HUES48 (cell line): Measurements from ENCODE around the gene CFAP206.

Experiments
- H3K27ac ChIP-seq: one replicate; pipeline ENCODE4 v1.7.0; 2013; ENCODE audit warnings: low read depth, low read length, inconsistent platforms
- H3K27me3 ChIP-seq: 2 replicates; pipeline ENCODE4 v1.6.1; 2013; ENCODE audit warnings: mild to moderate bottlenecking, low read length; ENCODE audit not compliant: control insufficient read depth, insufficient read depth
- H3K36me3 ChIP-seq: 2 replicates; pipeline ENCODE4 v1.6.1; 2013; ENCODE audit warnings: low read length; ENCODE audit not compliant: control insufficient read depth, insufficient read depth
- H3K4me1 ChIP-seq: 2 replicates; pipeline ENCODE4 v1.6.1; 2013; ENCODE audit warnings: mild to moderate bottlenecking, low read length; ENCODE audit not compliant: control insufficient read depth, insufficient read depth
- H3K4me3 ChIP-seq: 2 replicates; pipeline ENCODE4 v1.5.1; 2013; ENCODE audit warnings: mild to moderate bottlenecking, low read depth, low read length
- H3K9ac ChIP-seq: 2 replicates; pipeline ENCODE4 v1.6.1; 2013; ENCODE audit warnings: mild to moderate bottlenecking, low read depth, low read length, moderate library complexity
- H3K9me3 ChIP-seq: 2 replicates; pipeline ENCODE4 v1.6.1; 2013; ENCODE audit warnings: low read length; ENCODE audit not compliant: control insufficient read depth, insufficient read depth

CFAP206 gene

GRCh38 chr6:87421576-87421975 lies 13.8 kb downstream of the CFAP206 start:
- Histone ChIP-seq H3K9me3 (no peaks in the 10 kb centered on the region), H3K9ac (no peak overlapping the region), H3K4me3 (no peak overlapping the region), H3K27me3 (no peaks in the 10 kb centered on the region), H3K27ac (no peak overlapping the region), H3K36me3 (no peaks in the 10 kb centered on the region), H3K4me1 (no peaks in the 10 kb centered on the region)

DNA sequence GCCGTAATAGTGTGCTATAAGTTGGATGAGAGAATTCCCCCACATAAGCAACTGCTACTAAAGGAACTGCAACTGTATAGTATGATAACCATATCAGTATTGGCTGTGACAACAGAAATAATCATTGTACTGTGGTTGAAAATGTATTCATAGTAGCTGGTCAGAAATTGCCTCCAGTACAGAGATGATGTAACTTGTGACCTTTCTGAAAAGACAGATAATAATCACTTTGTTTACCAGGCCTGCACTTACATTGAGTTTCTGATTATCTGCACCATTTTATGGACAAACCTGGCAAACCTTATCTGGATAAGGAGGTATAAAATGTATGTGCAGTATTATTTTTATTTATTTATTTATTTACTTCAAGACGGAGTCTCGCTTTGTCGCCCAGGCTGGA lies 19.0 kb downstream of the CFAP206 start:
- Histone ChIP-seq H3K4me1 (no peaks in the 10 kb centered on the region), H3K27me3 (no peaks in the 10 kb centered on the region), H3K27ac (no peak overlapping the region), H3K9ac (no peak overlapping the region), H3K36me3 (no peaks in the 10 kb centered on the region), H3K4me3 (no peak overlapping the region), H3K9me3 (no peaks in the 10 kb centered on the region)

GRCh38 chr6:87430499-87430898 lies 22.7 kb downstream of the CFAP206 start:
- Histone ChIP-seq H3K36me3 (no peaks in the 10 kb centered on the region), H3K4me3 (no peak overlapping the region), H3K9ac (no peak overlapping the region), H3K27me3 (no peaks in the 10 kb centered on the region), H3K4me1 (no peaks in the 10 kb centered on the region), H3K27ac (no peak overlapping the region), H3K9me3 (no peaks in the 10 kb centered on the region)

- H3K9ac ChIP-seq = no peak overlapping the region
Observed at GRCh38 chr6:87431263-87431662, 23.5 kb downstream of the CFAP206 start.

DNA sequence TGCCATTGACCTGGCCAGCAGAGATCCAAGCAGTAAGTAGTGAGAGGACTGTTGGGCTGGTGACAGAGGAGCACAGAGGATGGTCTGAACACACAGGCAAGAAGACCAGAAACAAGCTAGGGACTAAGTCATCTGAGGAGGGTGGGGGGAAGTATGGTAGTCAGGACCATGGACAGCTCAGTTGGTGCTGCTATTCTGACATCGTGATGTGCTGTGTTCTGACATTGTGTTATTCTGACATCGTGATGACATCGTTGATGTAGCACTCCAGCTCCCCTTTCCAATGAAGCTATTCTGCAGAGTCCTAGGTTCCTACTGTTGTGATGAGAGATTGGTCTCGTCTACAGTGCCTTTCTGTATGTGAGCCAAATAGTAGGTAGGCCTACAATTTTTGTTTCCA lies 28.7 kb downstream of the CFAP206 start:
- no peak overlapping the region for H3K4me3 ChIP-seq
- H3K9me3 ChIP-seq = no peaks in the 10 kb centered on the region
- H3K4me1 ChIP-seq = no peaks in the 10 kb centered on the region
- no peak overlapping the region for H3K27ac ChIP-seq
- no peak overlapping the region for H3K9ac ChIP-seq
- no peaks in the 10 kb centered on the region for H3K27me3 ChIP-seq
- no peaks in the 10 kb centered on the region for H3K36me3 ChIP-seq

More at GRCh38 chr6:87431263-87431662, 23.5 kb downstream of the CFAP206 start:
- Histone ChIP-seq H3K4me1 (no peaks in the 10 kb centered on the region), H3K27me3 (no peaks in the 10 kb centered on the region), H3K9me3 (no peaks in the 10 kb centered on the region), H3K36me3 (no peaks in the 10 kb centered on the region), H3K4me3 (no peak overlapping the region), H3K27ac (no peak overlapping the region)

DNA sequence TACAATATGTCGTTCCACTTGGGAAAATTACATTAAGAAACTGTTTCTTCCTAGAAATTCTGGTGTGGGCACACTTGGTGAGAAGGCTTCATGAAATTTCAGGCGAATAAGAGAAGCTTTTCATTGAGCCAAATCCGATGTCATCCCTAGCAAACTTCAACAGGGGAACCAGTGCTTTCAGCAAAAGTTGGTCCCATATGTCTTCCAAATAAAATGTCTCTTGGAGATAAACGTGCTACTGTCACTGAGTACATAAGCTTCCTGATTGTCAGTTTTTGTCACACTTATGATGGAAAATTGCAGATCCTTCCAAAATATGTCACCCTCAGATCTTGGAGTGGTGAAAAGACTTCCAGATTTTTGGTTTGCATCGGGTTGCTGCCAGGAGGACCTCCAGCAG lies 33.9 kb downstream of the CFAP206 start:
- Histone ChIP-seq H3K4me1 (peaks cover 10% of the 10 kb centered on the region), H3K27ac (no peak overlapping the region), H3K36me3 (no peaks in the 10 kb centered on the region), H3K4me3 (no peak overlapping the region), H3K9ac (no peak overlapping the region), H3K27me3 (no peaks in the 10 kb centered on the region), H3K9me3 (no peaks in the 10 kb centered on the region)

- no peak overlapping the region for H3K9ac ChIP-seq
- peaks cover 10% of the 10 kb centered on the region for H3K4me1 ChIP-seq
- no peaks in the 10 kb centered on the region for H3K27me3 ChIP-seq
- peak overlapping the region; percentile 78 for H3K27ac ChIP-seq
- no peaks in the 10 kb centered on the region for H3K9me3 ChIP-seq
- H3K4me3 ChIP-seq = peak overlapping the region; percentile 30; the same call in 1 of the 2 replicates
- H3K36me3 ChIP-seq = no peaks in the 10 kb centered on the region
Observed at GRCh38 chr6:87444362-87444761, 36.6 kb downstream of the CFAP206 start.

- no peak overlapping the region for H3K4me3 ChIP-seq
- H3K27me3 ChIP-seq = no peaks in the 10 kb centered on the region
- H3K27ac ChIP-seq = no peak overlapping the region
- no peaks in the 10 kb centered on the region for H3K4me1 ChIP-seq
- H3K9ac ChIP-seq = no peak overlapping the region
- no peaks in the 10 kb centered on the region for H3K9me3 ChIP-seq
- no peaks in the 10 kb centered on the region for H3K36me3 ChIP-seq
Observed at GRCh38 chr6:87465051-87465450, 57.3 kb downstream of the CFAP206 start.

GRCh38 chr6:87472525-87473418 lies 65.0 kb downstream of the CFAP206 start, which contains the start of gene SLC35A1:
TSS of gene SLC35A1 (plus strand) at chr6:87472974. CDS start at chr6:87473004, 30 bp downstream.
- Histone ChIP-seq H3K4me3 (peak within 1 kb of the TSS; percentile 99), H3K27ac (peak within 1 kb of the TSS; percentile 89), H3K36me3 (no peaks in the 10 kb centered on the region), H3K27me3 (no peaks in the 10 kb centered on the region), H3K9ac (peak within 1 kb of the TSS; percentile 49; the same call in 1 of the 2 replicates), H3K4me1 (peaks cover 6% of the 10 kb centered on the region; the same call in 1 of the 2 replicates), H3K9me3 (no peaks in the 10 kb centered on the region)

DNA sequence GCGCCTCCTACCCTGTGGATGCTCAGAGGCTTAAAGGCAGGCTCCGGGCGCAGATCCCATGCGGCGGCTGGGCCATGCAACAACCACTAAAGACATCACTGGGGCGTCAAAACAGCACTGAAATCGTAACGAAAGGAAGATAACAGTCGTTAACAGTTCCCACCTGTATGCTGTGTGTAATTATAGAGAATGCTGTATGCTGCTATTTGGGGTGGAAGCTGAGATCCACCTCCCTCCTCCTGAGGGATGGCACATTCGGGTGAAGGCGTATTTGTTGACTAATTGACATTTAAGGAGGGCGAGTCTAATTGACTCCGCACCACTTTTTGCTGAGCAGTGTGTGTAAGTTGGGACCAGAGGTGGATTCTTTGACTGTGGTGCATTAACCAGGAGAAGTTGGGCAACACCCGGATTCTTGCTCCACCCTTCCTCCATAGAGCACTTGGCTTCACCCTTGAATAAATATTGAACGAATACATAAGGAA lies 65.7 kb downstream of the CFAP206 start:
- peak overlapping the region; percentile 99 for H3K4me3 ChIP-seq
- peaks cover 6% of the 10 kb centered on the region; the same call in 1 of the 2 replicates for H3K4me1 ChIP-seq
- H3K9me3 ChIP-seq = no peaks in the 10 kb centered on the region
- H3K27ac ChIP-seq = peak overlapping the region; percentile 89
- H3K9ac ChIP-seq = no peak overlapping the region
- no peaks in the 10 kb centered on the region for H3K27me3 ChIP-seq
- no peaks in the 10 kb centered on the region for H3K36me3 ChIP-seq

DNA sequence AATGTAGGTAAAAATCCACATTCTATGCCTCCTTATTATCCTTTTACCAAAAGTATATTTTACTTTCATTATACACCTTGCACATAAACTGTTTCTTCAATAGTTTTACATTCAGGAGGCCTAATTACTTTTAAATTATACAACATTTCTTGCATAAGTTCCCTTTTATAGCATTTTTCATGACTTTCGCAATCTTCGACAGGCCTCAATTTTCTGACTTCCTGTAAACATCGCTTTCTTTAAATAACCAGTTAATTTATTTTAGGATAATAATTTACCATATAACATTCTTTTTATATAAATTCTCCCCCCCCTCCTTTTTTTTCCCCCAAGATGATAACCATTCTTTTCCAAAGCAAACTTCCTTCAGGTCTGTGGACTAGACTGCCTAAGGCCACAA lies 74.2 kb downstream of the CFAP206 start:
- Histone ChIP-seq H3K4me3 (no peak overlapping the region), H3K9ac (no peak overlapping the region), H3K9me3 (peaks cover 6% of the 10 kb centered on the region; the same call in 1 of the 2 replicates), H3K36me3 (no peaks in the 10 kb centered on the region), H3K27ac (no peak overlapping the region), H3K4me1 (no peaks in the 10 kb centered on the region), H3K27me3 (no peaks in the 10 kb centered on the region)
